Measurements from ENCODE around the gene FOXA3. TPM values are rescaled to one million over a fixed set of nuclear protein-coding genes. Genes with fewer than 3 reads are reported as not detected.

FOXA3 gene
- total RNA-seq, 2 experiments from 2014 or later = not detected

DNA sequence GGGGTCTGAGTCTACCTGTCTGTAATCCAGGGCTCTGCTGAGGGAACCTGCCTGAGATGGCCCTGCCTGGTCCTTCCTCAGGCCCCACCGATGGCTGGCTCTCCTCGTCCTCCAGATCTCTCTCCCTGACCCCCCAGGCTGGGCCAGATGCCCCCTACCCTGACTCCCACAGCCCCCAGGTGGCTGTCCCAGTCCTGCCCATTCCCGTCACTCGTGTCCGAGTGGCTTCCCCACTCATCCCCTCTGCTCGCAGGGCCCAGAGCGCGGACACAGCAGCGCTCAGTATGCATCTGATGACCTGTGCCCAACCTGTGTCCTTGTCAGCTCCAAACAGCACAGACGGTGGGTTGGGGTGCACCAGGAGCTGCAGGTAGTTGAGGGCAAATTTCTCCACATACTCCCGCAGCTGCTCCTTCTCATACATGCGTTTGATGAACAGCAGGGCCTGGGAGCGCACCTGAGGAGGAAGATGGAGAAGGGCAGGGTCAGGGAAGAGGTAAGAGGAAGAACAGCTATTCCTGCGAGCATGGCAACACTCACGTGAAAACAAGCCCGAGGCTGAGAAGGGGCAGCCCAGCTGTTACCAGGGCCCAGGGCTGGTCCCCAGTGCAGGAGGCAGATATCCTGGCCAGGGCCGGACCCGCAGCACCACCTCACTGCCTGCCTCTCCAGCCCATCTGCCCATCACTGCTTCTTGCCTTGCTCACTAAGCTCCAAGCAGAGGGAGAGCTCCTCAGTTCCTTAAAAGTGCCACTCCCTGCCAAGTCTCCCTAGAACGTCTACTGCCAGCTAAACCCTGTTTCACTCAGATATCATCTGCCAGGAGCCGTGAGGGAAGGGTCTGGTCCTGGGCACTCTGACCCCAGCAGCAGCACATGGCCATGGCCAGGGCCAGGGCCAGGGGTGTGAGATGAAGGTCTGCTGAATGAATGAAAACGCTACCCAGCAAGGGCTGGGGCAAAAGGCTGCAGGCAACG, 37.9 kb upstream of the FOXA3 start:
- Mint-ChIP-seq H3K27me3 (no peaks in the 10 kb centered on the region), H3K27ac (no peak overlapping the region), H3K9me3 (no peaks in the 10 kb centered on the region), H3K36me3 (ENCODE audit: low read depth) (peaks cover 64% of the 10 kb centered on the region), H3K4me3 (no peak overlapping the region), H3K4me1 (ENCODE audit: low read depth) (no peaks in the 10 kb centered on the region)
- ATAC-seq (ENCODE audit: poor library complexity) (no peak), DNase-seq (no peak)
- Histone ChIP-seq H3K9me3 (ENCODE audit: control insufficient read depth in 1 of 2, insufficient read depth in 1 of 2, low read length in 2 of 2) (no peaks in the 10 kb centered on the region), H3K4me1 (ENCODE audit: insufficient read depth, low read length) (no peaks in the 10 kb centered on the region), H3K27ac (ENCODE audit: low read depth in 1 of 2, low read length in 2 of 2) (no peak overlapping the region), H3K36me3 (ENCODE audit: insufficient read depth, low read length) (peaks cover 77% of the 10 kb centered on the region), H3K27me3 (ENCODE audit: control insufficient read depth in 1 of 2, insufficient read depth in 2 of 2, low read length in 2 of 2) (no peaks in the 10 kb centered on the region), H3K4me3 (ENCODE audit: low read length) (no peak overlapping the region)
- TF ChIP-seq, protein P1, sequence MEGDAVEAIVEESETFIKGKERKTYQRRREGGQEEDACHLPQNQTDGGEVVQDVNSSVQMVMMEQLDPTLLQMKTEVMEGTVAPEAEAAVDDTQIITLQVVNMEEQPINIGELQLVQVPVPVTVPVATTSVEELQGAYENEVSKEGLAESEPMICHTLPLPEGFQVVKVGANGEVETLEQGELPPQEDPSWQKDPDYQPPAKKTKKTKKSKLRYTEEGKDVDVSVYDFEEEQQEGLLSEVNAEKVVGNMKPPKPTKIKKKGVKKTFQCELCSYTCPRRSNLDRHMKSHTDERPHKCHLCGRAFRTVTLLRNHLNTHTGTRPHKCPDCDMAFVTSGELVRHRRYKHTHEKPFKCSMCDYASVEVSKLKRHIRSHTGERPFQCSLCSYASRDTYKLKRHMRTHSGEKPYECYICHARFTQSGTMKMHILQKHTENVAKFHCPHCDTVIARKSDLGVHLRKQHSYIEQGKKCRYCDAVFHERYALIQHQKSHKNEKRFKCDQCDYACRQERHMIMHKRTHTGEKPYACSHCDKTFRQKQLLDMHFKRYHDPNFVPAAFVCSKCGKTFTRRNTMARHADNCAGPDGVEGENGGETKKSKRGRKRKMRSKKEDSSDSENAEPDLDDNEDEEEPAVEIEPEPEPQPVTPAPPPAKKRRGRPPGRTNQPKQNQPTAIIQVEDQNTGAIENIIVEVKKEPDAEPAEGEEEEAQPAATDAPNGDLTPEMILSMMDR (IDR thresholded peaks at IDR 0.05) = no peak
- POLR2A ChIA-PET = no interaction called here
- CTCF ChIA-PET = interaction anchor here (0.9 kb wide), 1 partner anchor 9 kb away, joined by 6 read pairs; no protein-coding TSS in a partner anchor
- intact Hi-C loops (cut with DNase I, micrococcal nuclease) = no loop called here

DNA sequence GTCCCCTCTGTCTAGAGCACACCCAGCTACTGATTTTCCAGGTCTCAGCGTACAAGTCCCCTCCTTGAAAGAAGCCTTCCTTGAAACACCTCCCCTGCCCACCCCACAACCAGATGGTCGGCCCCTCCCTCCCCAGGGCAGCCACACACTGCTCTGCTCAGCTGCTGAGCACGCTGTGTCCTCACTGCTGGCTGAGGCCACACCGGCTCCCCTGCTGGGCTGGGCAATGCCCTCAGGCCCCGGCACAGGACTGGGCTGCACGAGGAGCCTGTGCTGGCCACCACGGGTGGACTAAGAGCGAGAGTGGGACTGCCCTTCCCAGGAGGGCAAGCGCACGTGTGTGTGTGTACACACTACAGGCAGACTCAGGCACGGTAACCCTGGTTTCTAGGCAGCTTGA, 37.2 kb upstream of the FOXA3 start:
- Mint-ChIP-seq H3K27ac (no peak overlapping the region), H3K9me3 (no peaks in the 10 kb centered on the region), H3K4me3 (no peak overlapping the region), H3K27me3 (no peaks in the 10 kb centered on the region), H3K4me1 (ENCODE audit: low read depth) (no peaks in the 10 kb centered on the region), H3K36me3 (ENCODE audit: low read depth) (peaks cover 71% of the 10 kb centered on the region)
- POLR2A ChIA-PET = no interaction called here
- Histone ChIP-seq H3K36me3 (ENCODE audit: insufficient read depth, low read length) (peaks cover 80% of the 10 kb centered on the region), H3K4me3 (ENCODE audit: low read length) (no peak overlapping the region), H3K27me3 (ENCODE audit: control insufficient read depth in 1 of 2, insufficient read depth in 2 of 2, low read length in 2 of 2) (no peaks in the 10 kb centered on the region), H3K4me1 (ENCODE audit: insufficient read depth, low read length) (no peaks in the 10 kb centered on the region), H3K9me3 (ENCODE audit: control insufficient read depth in 1 of 2, insufficient read depth in 1 of 2, low read length in 2 of 2) (no peaks in the 10 kb centered on the region), H3K27ac (ENCODE audit: low read depth in 1 of 2, low read length in 2 of 2) (no peak overlapping the region)
- DNase-seq (no peak), ATAC-seq (ENCODE audit: poor library complexity) (no peak)
- intact Hi-C loops (cut with DNase I, micrococcal nuclease) = no loop called here
- CTCF ChIA-PET = no interaction called here
- TF ChIP-seq, protein P1 (IDR thresholded peaks at IDR 0.05) = no peak

DNA sequence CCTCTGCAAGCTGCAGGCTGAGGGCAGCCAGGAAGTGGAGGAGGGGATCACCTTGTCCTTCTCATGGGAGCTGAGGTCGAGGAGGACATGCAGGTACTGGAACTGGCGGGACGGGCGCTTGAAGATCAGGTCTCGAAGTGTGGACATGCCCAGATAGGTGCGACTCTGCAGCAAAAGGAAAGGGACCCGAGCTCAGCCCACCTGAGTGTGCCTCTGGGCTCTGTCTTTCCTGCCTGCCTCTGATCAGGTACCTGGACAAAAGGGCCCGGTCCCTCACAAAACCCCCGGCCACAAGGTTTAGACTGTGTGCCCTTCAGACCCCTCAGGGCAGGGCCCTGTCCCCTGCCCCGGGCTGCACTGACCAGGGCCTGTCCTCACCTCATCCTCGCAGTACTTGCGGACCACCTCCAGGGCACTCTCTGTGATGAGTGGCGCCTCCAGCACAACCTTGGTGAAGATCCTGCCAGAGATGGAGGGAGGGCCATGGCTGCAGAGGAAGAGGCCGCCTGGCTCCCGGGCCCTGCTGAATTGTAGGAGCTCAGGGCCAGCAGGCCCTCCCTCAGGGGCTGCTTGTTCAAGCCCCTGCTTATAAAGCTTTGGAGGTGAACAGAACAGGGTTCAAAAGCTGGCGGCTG, 36.5 kb upstream of the FOXA3 start:
- H3K36me3 Mint-ChIP-seq (ENCODE audit: low read depth) = peaks cover 77% of the 10 kb centered on the region
- no peak for ATAC-seq (ENCODE audit: poor library complexity)
- H3K4me1 Mint-ChIP-seq (ENCODE audit: low read depth) = no peaks in the 10 kb centered on the region
- intact Hi-C loops (cut with DNase I, micrococcal nuclease) = no loop called here
- no peak overlapping the region for H3K27ac ChIP-seq (ENCODE audit: low read depth in 1 of 2, low read length in 2 of 2)
- no peaks in the 10 kb centered on the region for H3K27me3 Mint-ChIP-seq
- no peak overlapping the region for H3K4me3 ChIP-seq (ENCODE audit: low read length)
- CTCF ChIA-PET = interaction anchor here (1.3 kb wide), 1 partner anchor 10 kb away, joined by 3 read pairs; no protein-coding TSS in a partner anchor
- H3K27ac Mint-ChIP-seq = no peak overlapping the region
- TF ChIP-seq, protein P1 (IDR thresholded peaks at IDR 0.05) = no peak
- H3K9me3 ChIP-seq (ENCODE audit: control insufficient read depth in 1 of 2, insufficient read depth in 1 of 2, low read length in 2 of 2) = no peaks in the 10 kb centered on the region
- no peak for DNase-seq
- H3K4me1 ChIP-seq (ENCODE audit: insufficient read depth, low read length) = no peaks in the 10 kb centered on the region
- H3K36me3 ChIP-seq (ENCODE audit: insufficient read depth, low read length) = peaks cover 83% of the 10 kb centered on the region
- no peak overlapping the region for H3K4me3 Mint-ChIP-seq
- no peaks in the 10 kb centered on the region for H3K9me3 Mint-ChIP-seq
- no peaks in the 10 kb centered on the region for H3K27me3 ChIP-seq (ENCODE audit: control insufficient read depth in 1 of 2, insufficient read depth in 2 of 2, low read length in 2 of 2)
- POLR2A ChIA-PET = no interaction called here
